HG03139 (cell line): ENCODE results near the gene BBOX1.

Experiments used
- ATAC-seq: cut with Tn5 transposase; IDR thresholded peaks from one replicate; pipeline ENCODE4 v1.9.1; 2021; ENCODE audit not compliant: unreplicated experiment

The BBOX1 gene

DNA sequence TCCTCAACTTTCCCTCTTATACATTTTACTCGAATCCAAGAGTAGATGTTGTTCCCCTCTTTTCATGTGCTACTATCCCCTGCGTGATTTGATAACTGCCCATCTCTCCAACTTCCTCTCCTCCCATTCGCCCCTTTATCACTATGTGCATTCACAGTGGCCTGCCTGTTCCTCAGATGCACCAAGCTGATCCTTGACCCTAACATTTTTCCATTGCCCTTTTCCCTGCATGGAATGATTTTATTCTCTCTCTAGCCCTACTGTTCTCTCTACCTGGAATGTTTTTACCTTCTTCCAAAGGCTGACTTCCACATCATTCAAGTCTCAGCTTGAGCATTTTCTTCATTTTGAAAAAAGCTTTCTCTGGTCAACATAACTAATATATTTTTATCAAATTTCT is 15.8 kb upstream of the BBOX1 start:
- ATAC-seq: no peak

GRCh38 chr11:27025312-27025955 is 15.2 kb upstream of the BBOX1 start:
- no peak for ATAC-seq

GRCh38 chr11:27025957-27026733 is 14.5 kb upstream of the BBOX1 start:
- ATAC-seq: no peak

DNA sequence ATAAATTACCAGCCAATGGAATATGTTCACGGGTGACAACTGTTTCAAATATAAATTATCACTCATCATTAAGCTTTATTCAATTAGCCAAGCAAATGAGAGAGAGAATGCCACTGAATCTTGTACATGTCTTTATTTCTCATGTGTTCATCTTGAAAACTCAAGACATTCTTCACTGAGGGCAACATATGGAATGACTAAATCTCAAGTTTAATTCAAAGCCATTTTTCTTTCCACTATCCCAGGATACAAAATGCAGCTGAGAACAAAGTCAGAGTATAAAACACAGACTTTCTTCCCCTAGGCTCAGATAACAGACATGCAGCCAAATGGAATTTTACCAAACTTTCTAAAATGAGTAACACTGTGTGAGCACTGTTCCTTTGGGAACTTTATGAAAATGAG is 12.1 kb upstream of the BBOX1 start:
- ATAC-seq: no peak

- ATAC-seq: no peak
These were observed 10.6 kb upstream of the BBOX1 start for GRCh38 chr11:27029966-27030365.

DNA sequence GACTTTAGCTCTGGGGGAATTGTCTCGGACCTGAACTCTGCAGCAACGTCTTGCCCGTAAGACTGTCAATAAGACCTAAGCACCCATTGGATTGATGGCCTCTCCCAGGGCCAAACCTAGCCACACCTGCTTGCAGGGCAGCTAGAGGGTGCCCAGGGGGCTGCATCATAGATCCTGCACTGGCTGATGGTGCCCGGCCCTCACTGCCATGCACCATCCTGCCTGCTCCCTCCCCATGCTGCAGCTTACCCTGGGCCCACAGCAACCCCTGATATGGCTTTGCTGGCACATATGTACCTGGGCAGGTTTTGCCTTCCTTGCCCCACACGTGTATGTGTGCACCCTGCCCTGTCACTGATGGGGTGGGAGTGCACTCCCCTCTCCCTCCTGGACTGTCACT is 8.9 kb upstream of the BBOX1 start:
- no peak for ATAC-seq

DNA sequence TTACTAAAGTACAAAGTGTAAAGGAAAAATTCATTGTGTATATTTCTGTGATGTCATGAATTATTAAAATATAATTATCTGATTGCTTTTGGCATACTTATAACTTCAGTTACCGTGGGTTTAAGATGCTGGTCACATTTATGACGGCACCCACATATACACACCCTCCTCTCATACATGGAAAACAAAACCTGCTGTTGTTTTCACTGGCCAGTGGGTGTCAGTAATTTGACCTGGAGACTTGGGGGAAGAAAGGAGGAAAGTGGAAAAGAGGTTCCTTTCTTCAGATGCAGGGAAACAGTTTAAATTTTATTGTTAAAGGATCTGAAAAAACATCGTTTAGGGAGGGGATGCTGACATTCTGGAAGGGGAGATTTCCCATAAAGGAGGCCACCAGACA is 742 bp upstream of the BBOX1 start:
- ATAC-seq: no peak

DNA sequence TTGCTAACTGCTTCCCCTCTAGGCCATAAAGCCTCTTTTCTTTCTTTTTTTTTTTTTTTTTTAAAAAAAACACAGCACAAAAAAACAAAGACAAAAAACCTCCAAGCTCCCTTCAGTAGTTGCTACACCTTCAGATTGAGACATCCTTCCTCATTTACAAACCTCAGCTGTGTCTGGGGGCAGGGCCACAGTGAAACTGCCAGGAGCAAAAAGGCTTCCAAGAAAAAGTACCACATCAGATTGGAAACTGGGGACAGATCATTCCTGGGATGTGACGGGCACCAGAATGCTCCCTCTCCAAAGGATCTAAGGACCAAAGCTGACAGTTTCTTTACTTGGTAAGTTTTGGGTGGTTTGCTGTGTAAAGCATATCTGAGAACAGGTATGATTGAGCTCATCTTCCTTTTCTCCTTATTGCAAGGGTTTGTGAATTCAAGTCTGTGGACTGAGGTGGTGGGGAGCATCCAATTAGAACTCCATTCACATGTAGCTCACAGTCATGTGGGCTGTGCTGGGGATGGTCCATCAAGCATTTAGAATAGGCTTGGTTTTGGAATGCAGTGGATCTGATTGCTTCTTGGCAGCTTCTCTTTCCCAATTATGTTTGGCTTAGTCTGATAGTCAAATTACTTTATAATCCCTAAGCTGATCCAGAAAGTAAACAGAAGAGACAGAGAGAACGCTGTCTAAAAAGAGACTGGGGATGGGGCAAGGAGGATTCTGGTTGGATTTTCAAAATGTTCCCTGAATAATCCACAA is 705 bp downstream of the BBOX1 start:
- no peak for ATAC-seq

DNA sequence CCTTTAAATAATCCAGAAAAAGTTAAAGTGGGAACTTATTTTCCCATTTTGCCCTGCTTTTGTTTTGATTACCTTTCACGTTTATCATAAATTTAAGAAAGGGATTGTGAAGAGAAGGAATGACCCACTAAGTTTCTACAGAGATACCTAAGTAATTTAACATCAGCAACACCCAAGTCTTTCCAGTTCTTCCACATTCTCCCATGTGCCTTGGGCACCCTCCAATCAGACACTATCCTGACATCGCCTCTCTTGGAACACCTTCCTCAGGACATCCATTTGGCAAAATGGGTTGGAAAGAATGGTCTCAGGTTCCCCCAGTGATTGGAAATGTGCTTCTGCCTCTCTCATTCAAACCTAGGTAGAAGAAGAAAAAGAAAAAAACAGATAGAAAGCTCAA is 6.3 kb downstream of the BBOX1 start:
- ATAC-seq: no peak

- ATAC-seq: no peak
These were observed 12.1 kb downstream of the BBOX1 start for GRCh38 chr11:27052668-27053067.

GRCh38 chr11:27055065-27055682 is 14.6 kb downstream of the BBOX1 start:
- no peak for ATAC-seq

- no peak for ATAC-seq
These were observed 16.6 kb downstream of the BBOX1 start for GRCh38 chr11:27057091-27057780.

- ATAC-seq: no peak
These were observed 17.8 kb downstream of the BBOX1 start for GRCh38 chr11:27058456-27058855.

DNA sequence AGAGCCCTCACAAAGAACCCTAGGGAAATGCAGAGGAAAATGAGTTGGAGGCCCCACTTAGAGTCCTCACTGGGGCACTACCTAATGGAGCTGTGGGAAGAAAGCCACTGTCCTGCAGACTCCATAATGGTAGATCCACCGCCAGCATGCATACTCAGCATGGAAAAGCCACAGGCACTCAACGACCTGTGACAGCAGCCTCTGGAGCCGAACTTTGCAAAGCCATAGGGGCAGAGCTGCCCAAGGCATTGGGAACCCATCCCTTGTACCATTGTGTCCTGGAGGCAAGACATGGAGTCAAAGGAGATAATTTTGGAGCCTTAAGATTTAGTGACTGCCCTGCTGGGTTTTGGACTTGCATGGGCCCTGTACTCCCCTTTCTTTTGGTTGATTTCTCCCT is 18.8 kb downstream of the BBOX1 start:
- ATAC-seq: no peak

DNA sequence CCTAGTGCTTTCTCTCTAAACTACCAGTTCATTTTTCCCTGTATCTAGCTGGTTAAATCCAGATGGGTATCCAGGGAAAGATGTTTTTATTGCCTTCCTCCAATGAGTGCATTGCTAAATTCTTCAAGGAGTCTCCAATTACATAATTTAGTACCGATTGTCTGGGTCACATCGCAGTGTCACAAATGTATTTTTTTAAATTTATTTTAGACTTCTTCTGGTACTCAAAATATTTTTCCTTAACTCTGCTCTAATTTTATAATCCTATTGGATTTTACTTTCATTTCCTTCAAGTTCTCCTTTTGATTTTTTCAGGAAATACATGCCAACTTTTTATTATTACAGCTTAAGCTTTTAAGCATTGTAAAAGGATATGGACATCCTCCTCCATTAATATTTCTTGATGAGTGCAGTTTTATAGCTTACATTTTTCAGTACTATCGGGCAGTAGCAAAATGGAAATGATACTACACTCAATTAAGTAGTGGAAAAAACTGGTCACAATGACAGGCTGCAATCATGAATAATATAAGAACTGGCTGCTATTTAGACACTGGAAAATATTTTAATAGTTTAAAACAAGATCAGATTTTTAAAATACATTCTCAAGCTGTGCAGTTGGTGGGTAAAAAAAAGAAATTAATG is 20.3 kb downstream of the BBOX1 start:
- no peak for ATAC-seq

DNA sequence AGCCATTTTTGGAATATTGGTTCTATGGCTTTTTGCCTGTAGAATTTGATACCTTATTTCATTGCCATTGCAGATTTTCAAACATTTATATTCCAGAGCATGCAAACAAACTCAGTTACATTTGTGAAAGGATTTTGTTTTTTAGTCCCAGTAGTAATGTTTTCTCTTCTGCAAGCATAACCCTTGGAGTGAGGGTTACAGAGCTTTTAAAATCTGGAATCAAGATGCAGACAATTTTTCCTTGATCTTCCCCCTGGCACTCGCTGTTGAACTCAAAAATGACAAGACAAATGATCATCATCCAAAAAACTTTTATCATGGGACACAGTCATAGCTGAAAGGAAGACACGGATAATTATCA is 20.8 kb downstream of the BBOX1 start:
- ATAC-seq: no peak

- ATAC-seq: no peak
These were observed 23.5 kb downstream of the BBOX1 start for GRCh38 chr11:27064086-27064485.

DNA sequence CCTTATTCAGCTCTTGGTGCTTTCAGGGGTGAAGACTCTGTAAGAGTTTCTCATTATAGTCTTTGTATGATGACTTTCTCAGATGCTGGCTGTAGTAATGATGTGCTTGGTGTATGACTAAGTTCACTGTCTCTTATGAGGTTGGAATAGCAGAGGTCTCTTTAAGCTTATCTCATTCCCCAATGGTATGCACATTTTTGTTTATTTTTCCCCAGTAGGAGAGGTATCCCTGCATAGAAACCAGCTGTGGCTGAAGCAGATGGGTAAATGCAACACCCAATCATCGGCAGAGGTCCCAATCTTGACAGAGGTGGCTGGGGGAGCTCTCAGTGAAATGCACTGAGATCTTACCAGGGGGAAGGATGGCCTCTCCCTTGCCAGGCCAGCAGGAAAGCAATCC is 34.6 kb downstream of the BBOX1 start:
- ATAC-seq: no peak

DNA sequence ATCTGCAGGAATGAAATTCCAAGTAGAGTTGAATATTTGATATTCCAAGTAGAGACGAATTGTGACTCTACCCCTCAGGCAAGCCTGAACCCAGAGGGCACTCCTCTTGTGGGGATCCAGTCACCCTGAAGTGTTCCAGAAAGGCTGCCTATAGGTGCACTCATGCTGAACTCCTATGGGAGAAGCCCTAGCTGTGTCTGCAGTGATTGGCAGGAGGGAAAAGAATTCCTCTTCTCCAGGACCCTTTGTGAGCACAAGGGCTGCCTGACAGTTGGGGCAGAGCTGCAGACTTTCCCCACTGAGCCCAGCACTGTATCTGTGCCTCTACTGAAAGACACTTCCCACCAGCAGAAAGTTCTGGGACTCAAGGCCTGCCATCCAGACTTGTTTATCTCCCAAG is 35.0 kb downstream of the BBOX1 start:
- no peak for ATAC-seq

DNA sequence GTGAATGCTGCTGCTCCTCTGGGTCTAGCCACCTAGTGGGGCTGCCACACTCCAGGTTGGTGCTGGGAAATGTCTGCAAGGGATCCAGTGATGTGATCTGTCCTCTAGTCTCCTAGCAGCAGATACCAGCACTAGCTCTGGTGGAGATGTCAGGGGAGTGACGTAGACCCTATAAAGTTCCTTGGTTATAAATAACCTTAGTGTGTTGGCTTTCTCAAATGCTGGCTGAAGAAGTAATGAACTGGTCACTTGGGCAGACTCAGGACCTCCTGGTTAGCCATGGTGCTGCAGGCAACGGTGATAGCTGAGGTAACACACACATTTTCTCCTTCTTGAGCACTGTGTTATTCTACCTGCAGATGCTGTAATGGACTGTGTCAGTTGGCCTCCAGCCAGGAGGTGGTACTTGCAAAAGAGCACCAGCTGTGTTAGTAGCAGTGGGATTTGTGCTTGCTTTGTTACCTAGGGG is 35.5 kb downstream of the BBOX1 start:
- ATAC-seq: no peak

DNA sequence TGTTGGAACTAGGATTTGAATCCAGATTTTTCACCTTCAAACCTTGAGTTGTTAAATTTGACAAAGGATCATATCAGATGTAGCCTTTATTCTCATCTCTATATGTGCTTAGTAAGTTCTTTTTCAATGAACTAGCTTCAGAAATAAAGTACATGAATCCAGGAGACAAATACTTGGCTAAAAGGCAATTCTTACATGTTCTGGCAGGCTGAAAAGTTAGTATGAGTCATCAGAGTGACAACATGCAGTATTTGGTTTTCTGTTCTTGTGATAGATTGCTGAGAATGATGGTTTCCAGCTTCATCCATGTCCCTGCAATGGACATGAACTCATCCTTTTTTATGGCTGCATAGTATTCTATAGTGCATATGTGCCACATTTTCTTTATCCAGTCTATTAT is 40.4 kb downstream of the BBOX1 start:
- no peak for ATAC-seq
